ENCODE results near the gene MAD1L1. TPM values are rescaled to one million over a fixed set of nuclear protein-coding genes. Genes with fewer than 3 reads are reported as not detected.
"Not testable (repeated sequence)": the region's sequence is repeated elsewhere in the genome, so short reads cannot be mapped to it uniquely, and the experiment has no call there.

Gene MAD1L1
- total and polyA plus RNA-seq, 2 of the 13 experiments (the other 11 are each of a cell fraction or from before 2014, with no cell fraction given) = 17.4 to 64.7 TPM

DNA sequence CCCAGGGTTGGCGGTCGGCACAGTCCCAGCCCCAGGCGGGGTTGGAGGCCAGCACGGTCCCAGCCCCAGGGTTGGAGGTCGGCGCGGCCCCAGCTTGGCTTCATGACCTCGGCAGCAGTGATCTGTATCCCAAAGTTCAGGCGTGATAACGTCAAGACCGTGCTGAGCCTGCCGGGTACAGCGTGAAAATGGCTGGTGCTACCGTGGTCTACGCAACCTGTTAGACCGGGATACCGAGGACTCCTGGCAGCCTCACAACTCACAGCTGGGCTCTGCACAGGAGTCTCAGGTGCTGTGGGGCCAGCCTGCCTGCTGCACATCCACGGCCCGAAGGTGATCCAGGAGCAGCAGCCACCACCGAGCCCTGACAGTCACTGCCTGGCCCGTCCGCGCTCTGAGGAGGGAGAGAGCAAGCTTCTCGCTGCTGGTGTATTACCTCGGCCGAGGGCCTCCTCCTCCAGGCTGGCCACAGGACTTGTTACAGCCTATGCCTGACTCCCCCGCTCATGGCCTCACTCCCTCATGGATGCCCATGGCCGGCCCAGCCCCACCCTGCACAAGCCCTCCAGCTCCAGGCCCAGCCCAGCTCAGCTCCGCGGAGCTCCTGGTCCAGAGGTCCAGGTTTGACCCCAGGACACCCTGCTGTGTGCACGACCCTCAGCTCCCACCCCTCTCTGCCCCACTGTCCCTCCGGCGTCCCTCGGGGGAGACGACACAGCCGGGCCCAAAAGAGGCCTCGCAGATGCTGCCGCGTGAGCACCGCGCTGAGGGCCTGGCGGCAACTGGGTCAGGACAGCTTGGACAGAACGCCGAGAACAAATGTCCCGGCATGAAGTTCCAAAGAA, 406.6 kb downstream of the MAD1L1 start:
- Histone ChIP-seq H3K27me3 (ENCODE audit: control insufficient read depth in 1 of 2, insufficient read depth in 2 of 2, low read length in 2 of 2) (no peaks in the 10 kb centered on the region), H2AFZ (ENCODE audit: low read length) (no peak overlapping the region), H3K79me2 (ENCODE audit: insufficient read depth, low read length) (no peaks in the 10 kb centered on the region), H3K4me1 (ENCODE audit: insufficient read depth, low read length) (no peaks in the 10 kb centered on the region), H3K4me3 (replicated peaks in 1 of 3; ENCODE audit: insufficient read depth in 1 of 3, low read depth in 2 of 3, low read length in 3 of 3) (no peak overlapping the region), H3K4me2 (ENCODE audit: low read depth, low read length) (no peak overlapping the region), H3K9me3 (ENCODE audit: low read length) (no peaks in the 10 kb centered on the region), H3K9ac (ENCODE audit: insufficient read depth, low read depth, low read length) (no peak overlapping the region), H3K27ac (ENCODE audit: extremely low read length, insufficient read depth, low read length) (no peak overlapping the region), H4K20me1 (ENCODE audit: insufficient read depth, low read length) (no peaks in the 10 kb centered on the region), H3K36me3 (replicated peaks in 1 of 2; ENCODE audit: control insufficient read depth in 1 of 2, insufficient read depth in 2 of 2, low read length in 2 of 2) (no peaks in the 10 kb centered on the region)
- TF ChIP-seq ZFP36L1 (CRISPR knock-in tag; IDR thresholded peaks at IDR 0.05) = no peak
- no peak for FAIRE-seq
- CTCF ChIA-PET (ENCODE audit: low intra/inter-chr PET ratio, low total read pairs) = no interaction called here
- no peak for DNase-seq (ENCODE audit: low spot score)
- ATAC-seq = peak; percentile 30; the same call in 2 of the 3 replicates
- 98% methylated on average over 26 of the region's 45 CpGs for WGBS (ENCODE audit: low lambda C conversion rate)
- BruUV-seq (replicated peaks) = no TSS peak
- POLR2A ChIA-PET = no interaction called here
- intact Hi-C loops (cut with micrococcal nuclease; ENCODE audit: unreplicated experiment) (no loop called here), in situ Hi-C loops (cut with HindIII; ENCODE audit: extremely low pct_ligation_motif_present, low pct_unique_long_range_greater_than_20kb) (no loop called here)

DNA sequence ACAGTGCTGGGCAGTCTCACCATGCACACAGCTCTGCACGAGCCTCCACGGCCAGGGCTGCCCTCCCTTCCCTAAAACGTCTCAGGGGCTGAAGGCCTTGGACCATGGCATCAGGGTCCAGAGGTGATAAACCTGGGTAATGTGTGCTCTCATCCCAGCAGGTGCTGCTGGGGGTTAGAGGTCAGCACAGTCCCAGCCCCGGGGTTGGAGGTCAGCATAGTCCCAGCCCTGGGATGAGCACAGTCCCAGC, 407.2 kb downstream of the MAD1L1 start:
- ATAC-seq; intact Hi-C loops (cut with micrococcal nuclease; ENCODE audit: unreplicated experiment); H3K4me3 ChIP-seq (replicated peaks in 1 of 3; ENCODE audit: insufficient read depth in 1 of 3, low read depth in 2 of 3, low read length in 3 of 3); H3K36me3 ChIP-seq (replicated peaks in 1 of 2; ENCODE audit: control insufficient read depth in 1 of 2, insufficient read depth in 2 of 2, low read length in 2 of 2); BruUV-seq (replicated peaks); H3K27ac ChIP-seq (ENCODE audit: extremely low read length, insufficient read depth, low read length); in situ Hi-C loops (cut with HindIII; ENCODE audit: extremely low pct_ligation_motif_present, low pct_unique_long_range_greater_than_20kb); H4K20me1 ChIP-seq (ENCODE audit: insufficient read depth, low read length); H2AFZ ChIP-seq (ENCODE audit: low read length); CTCF ChIA-PET (ENCODE audit: low intra/inter-chr PET ratio, low total read pairs); H3K9me3 ChIP-seq (ENCODE audit: low read length); H3K79me2 ChIP-seq (ENCODE audit: insufficient read depth, low read length); H3K4me1 ChIP-seq (ENCODE audit: insufficient read depth, low read length); FAIRE-seq; H3K4me2 ChIP-seq (ENCODE audit: low read depth, low read length); DNase-seq (ENCODE audit: low spot score); POLR2A ChIA-PET; H3K9ac ChIP-seq (ENCODE audit: insufficient read depth, low read depth, low read length); H3K27me3 ChIP-seq (ENCODE audit: control insufficient read depth in 1 of 2, insufficient read depth in 2 of 2, low read length in 2 of 2): not testable (repeated sequence)
- 100% methylated on average over 3 of the region's 4 CpGs for WGBS (ENCODE audit: low lambda C conversion rate)
- TF ChIP-seq HNF4A (CRISPR knock-in tag; IDR thresholded peaks at IDR 0.05) (0 out of 2 replicates have a peak, but pooled peaks have one; percentile 27), MTA1 (CRISPR knock-in tag; IDR thresholded peaks at IDR 0.05; ENCODE audit: borderline replicate concordance) (peak; percentile 29; the same call in 1 of the 2 replicates)

DNA sequence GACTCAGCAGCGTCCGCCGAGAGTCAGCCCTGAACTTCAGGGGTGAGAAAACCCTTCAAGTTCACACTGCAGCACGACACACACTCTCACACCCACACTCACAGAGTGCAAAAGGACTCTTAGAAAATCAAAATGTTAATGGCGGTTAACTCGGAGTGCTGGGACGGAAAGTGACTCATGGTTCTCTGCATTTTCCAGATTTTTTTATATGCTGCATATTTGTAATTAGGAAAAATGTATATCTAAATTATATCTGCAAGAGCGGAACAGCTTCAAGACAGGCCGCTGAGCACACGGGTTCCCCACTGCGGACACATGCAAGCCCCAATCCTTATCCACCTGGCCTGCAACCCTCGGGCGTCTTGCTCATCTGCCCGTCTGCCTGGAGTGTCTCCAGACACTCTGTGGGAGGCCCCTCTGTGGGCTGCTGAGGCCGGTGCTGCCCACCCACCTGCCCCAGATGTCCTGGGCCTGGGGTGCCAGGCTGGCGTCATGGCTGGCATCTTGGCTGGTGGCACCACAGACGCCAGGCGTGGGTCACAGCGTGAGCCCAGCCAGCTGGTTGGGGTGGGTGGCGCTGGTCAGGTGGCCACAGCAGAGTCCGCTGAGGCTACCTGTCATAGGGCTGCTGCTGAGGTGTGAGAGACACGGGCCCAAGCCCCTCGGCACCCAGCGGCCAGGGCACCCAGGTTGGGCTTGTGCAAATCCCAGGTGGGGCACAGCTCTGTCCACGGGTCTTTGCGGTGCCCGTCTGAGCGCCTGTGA, 407.7 kb downstream of the MAD1L1 start:
- H3K9me3 ChIP-seq (ENCODE audit: low read length); CTCF ChIA-PET (ENCODE audit: low intra/inter-chr PET ratio, low total read pairs); H3K4me1 ChIP-seq (ENCODE audit: insufficient read depth, low read length); H3K9ac ChIP-seq (ENCODE audit: insufficient read depth, low read depth, low read length); BruUV-seq (replicated peaks); FAIRE-seq; H3K4me2 ChIP-seq (ENCODE audit: low read depth, low read length); H3K79me2 ChIP-seq (ENCODE audit: insufficient read depth, low read length); H3K27ac ChIP-seq (ENCODE audit: extremely low read length, insufficient read depth, low read length); H3K27me3 ChIP-seq (ENCODE audit: control insufficient read depth in 1 of 2, insufficient read depth in 2 of 2, low read length in 2 of 2); DNase-seq (ENCODE audit: low spot score); intact Hi-C loops (cut with micrococcal nuclease; ENCODE audit: unreplicated experiment); H3K36me3 ChIP-seq (replicated peaks in 1 of 2; ENCODE audit: control insufficient read depth in 1 of 2, insufficient read depth in 2 of 2, low read length in 2 of 2); POLR2A ChIA-PET; in situ Hi-C loops (cut with HindIII; ENCODE audit: extremely low pct_ligation_motif_present, low pct_unique_long_range_greater_than_20kb); H3K4me3 ChIP-seq (replicated peaks in 1 of 3; ENCODE audit: insufficient read depth in 1 of 3, low read depth in 2 of 3, low read length in 3 of 3); H4K20me1 ChIP-seq (ENCODE audit: insufficient read depth, low read length); H2AFZ ChIP-seq (ENCODE audit: low read length): not testable (repeated sequence)
- WGBS (ENCODE audit: low lambda C conversion rate) = 97% methylated on average over 13 of the region's 28 CpGs
- ATAC-seq = peak; percentile 24; the same call in 2 of the 3 replicates

Data from HepG2 (cell line).